Measurements from ENCODE around the gene DOCK2.

- TF ChIP-seq CTCF (IDR thresholded peaks at IDR 0.05; ENCODE audit: low read depth, low read length, poor library complexity, severe bottlenecking) (no peak), EZH2phosphoT487 (IDR thresholded peaks at IDR 0.05; ENCODE audit: borderline replicate concordance, low read length) (no peak)
These were observed 243.1 kb downstream of the DOCK2 start for GRCh38 chr5:169880012-169880663.

Data from DOHH2 (cell line).